ENCODE results near the gene FAF1.

FAF1 gene

DNA sequence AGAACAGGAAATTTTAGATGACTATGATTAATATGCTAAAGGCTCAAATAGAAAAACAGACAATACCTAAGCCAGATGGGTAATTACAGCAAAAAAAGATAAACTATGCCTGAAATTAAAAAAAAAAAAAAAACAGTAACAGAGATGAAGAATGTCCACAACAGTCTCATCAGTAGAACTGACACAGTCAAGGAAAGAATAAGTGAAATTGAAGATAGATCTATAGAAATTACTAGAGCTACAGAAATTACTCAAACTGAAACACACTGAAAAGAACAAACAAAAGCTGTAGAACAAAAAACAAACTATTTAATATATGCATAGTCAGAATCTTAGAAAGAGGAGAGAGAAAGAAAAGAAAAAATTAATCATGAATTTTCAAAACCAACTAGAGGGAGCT, 112.8 kb downstream of the FAF1 start:
- in situ Hi-C loops (cut with MboI; ENCODE audit: low pct_unique_long_range_greater_than_20kb, low sequenced_read_pairs, unreplicated experiment), result no loop called here
- TF ChIP-seq, protein P1, sequence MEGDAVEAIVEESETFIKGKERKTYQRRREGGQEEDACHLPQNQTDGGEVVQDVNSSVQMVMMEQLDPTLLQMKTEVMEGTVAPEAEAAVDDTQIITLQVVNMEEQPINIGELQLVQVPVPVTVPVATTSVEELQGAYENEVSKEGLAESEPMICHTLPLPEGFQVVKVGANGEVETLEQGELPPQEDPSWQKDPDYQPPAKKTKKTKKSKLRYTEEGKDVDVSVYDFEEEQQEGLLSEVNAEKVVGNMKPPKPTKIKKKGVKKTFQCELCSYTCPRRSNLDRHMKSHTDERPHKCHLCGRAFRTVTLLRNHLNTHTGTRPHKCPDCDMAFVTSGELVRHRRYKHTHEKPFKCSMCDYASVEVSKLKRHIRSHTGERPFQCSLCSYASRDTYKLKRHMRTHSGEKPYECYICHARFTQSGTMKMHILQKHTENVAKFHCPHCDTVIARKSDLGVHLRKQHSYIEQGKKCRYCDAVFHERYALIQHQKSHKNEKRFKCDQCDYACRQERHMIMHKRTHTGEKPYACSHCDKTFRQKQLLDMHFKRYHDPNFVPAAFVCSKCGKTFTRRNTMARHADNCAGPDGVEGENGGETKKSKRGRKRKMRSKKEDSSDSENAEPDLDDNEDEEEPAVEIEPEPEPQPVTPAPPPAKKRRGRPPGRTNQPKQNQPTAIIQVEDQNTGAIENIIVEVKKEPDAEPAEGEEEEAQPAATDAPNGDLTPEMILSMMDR (IDR thresholded peaks at IDR 0.05; ENCODE audit: extremely low read depth, insufficient read depth, missing control alignments), result no peak
- DNase-seq (ENCODE audit: low spot score), result no peak

DNA sequence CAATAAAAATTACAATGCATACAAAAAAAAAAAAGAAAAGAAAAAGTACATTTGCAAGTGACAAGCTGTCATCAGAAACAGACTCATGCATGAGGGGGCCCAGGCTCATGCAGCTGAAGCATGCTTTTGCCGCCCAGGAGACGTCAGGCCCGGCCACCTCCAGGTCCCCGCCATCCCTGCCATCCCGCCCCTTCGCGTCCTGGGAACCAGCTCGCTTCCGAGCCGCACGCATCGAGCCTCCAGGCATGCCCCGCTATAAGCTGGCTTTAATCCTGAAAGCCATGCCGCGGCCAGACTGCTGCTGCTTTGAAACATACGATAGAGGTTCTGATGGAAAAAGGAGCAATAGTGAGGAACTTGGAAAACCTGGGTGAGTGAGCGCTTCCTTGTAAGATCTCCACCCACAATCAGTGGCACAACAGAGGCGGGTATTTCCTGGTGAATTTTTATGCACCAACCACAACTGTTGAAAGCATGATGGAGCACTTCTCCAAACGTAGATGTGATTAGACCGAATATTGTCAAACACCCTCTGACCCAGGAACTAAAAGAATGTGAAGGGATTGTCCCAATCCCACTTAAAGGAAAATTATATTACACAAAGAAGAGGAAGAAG, 113.7 kb downstream of the FAF1 start:
- DNase-seq (ENCODE audit: low spot score), result no peak
- TF ChIP-seq, protein P1 (IDR thresholded peaks at IDR 0.05; ENCODE audit: extremely low read depth, insufficient read depth, missing control alignments), result no peak
- in situ Hi-C loops (cut with MboI; ENCODE audit: low pct_unique_long_range_greater_than_20kb, low sequenced_read_pairs, unreplicated experiment), result no loop called here

DNA sequence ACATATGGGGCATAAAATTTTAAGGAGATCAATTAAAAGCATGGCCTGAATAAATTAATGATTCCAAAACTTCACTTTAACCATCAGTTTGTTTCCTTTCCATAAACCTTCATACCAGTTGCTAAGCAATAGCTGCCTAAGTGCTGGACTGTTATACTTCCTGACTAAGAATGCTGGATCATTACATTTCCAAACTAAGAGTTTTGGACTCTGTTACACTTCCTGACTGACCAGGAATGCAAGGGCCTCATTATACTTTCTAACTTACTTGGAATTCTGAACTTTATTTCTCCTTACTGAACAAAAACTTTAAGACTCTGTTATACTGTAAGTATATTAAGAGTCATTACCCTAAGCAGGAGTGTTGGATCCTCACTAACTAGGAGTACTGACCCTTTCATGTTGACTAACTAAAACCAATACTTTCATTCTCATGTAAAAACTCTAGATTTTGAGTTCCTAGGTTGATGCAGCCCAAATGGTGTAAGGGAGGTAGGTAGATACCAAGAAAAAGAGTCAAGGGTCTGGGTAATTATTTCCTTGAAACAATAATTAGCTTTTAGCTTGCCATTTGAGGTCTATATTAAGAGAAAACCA, 118.2 kb downstream of the FAF1 start:
- TF ChIP-seq, protein P1 (IDR thresholded peaks at IDR 0.05; ENCODE audit: extremely low read depth, insufficient read depth, missing control alignments), result no peak
- DNase-seq (ENCODE audit: low spot score), result no peak
- in situ Hi-C loops (cut with MboI; ENCODE audit: low pct_unique_long_range_greater_than_20kb, low sequenced_read_pairs, unreplicated experiment), result no loop called here

DNA sequence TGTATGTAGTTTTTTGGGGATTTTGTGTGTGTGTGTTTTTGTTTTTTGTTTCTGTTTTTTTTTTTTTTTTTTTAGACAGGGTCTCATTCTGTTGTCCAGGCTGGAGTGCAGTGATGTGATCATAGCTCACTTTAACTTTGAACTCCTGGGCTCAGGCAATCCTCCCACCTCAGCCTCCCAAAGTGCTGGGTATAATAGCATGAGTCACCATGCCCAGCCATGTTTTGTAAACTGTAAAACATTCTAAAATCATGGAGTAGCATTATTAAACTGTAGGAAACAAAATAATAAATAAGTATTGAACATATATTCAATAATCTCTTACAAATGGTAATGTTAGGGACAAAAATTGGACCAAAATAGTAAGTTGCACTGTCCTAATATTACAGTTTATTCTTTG, 124.0 kb downstream of the FAF1 start:
- DNase-seq (ENCODE audit: low spot score), result no peak
- in situ Hi-C loops (cut with MboI; ENCODE audit: low pct_unique_long_range_greater_than_20kb, low sequenced_read_pairs, unreplicated experiment), result no loop called here
- TF ChIP-seq, protein P1 (IDR thresholded peaks at IDR 0.05; ENCODE audit: extremely low read depth, insufficient read depth, missing control alignments), result no peak

DNA sequence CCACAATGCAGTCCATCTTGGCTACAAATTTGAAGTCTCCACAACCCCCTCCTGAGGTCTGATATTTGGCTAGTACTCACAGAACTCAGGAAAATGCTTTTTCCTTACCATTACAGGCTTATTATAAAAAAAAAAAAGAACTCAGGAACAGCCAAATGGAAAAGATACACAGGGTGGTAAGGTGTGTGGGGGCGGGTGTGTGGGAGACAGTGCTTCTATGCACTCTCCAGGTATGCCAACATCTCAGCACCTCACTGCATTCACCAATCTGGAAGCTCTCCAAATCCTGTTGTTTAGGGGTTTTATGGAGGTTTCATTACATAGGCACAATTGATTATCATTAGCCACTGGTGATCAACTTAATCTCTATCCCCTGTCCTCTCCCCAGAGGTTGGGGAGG, 126.9 kb downstream of the FAF1 start:
- TF ChIP-seq, protein P1 (IDR thresholded peaks at IDR 0.05; ENCODE audit: extremely low read depth, insufficient read depth, missing control alignments), result no peak
- in situ Hi-C loops (cut with MboI; ENCODE audit: low pct_unique_long_range_greater_than_20kb, low sequenced_read_pairs, unreplicated experiment), result no loop called here
- DNase-seq (ENCODE audit: low spot score), result no peak

DNA sequence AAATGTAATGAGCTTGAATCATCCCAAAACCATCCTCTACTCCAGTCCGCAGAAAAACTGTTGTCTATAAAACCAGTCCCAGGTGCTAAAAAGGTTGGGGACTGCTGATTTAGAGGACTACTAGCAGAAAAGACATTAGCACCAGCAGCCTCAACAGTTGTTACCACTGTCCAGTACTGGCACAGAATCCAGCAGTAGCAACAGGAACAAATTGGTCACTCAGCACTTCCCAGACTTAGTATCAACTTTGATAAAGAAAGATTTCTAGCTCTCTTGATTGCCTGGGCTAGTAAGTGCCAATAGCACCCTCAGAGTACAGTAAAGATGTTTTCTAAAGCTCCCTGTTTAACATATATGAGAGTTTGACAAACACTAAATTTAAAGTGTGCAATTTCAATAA, 127.9 kb downstream of the FAF1 start:
- in situ Hi-C loops (cut with MboI; ENCODE audit: low pct_unique_long_range_greater_than_20kb, low sequenced_read_pairs, unreplicated experiment), result no loop called here
- TF ChIP-seq, protein P1 (IDR thresholded peaks at IDR 0.05; ENCODE audit: extremely low read depth, insufficient read depth, missing control alignments), result no peak
- DNase-seq (ENCODE audit: low spot score), result no peak
